K562 (cell line): Measurements from ENCODE around the gene PTAR1. TPM values are rescaled to one million over a fixed set of nuclear protein-coding genes. Genes with fewer than 3 reads are reported as not detected.

Experiments used
- ATAC-seq: fragments of 200-7000 bp; cut with Tn5 transposase; 3 replicates; pipeline ENCODE4 v1.9.1; 2020; ENCODE audit warnings: moderate library complexity
- BruUV-seq: library from RNA; stranded (reverse); fragments of 400-500 nt; replicated peaks from 2 replicates; lab custom pipeline; 2021; lab: Mats Ljungman, UMichigan
- CTCF ChIA-PET: fragments of 300-600 bp; formaldehyde crosslinking; extraction: SDS; loops from one replicate; lab custom pipeline; 2021; ENCODE audit warnings: low intra/inter-chr PET ratio; lab: Yijun Ruan, JAX
- POLR2A ChIA-PET: fragments of 300-600, 350-650 bp; sonication (Branson Sonifier 250); formaldehyde crosslinking; extraction: SDS; loops from one replicate; lab custom pipeline; 2021; ENCODE audit warnings: antibody characterized with exemption, inconsistent platforms; lab: Yijun Ruan, JAX
- DNase-seq, 4 experiments: peaks; one replicate each; pipeline versions ENCODE4 v3.0.0 to v3.0.0-alpha.2; 2011 to 2018; ENCODE audit warnings: low spot score in 3 of 4, mixed read lengths in 3 of 4; ENCODE audit errors: extremely low read depth in 1 of 4
- FAIRE-seq: peaks from 2 replicates; lab custom pipeline; 2011; peaks lifted over from hg19 to GRCh38; lab: Jason Lieb, UNC
- H2AFZ ChIP-seq: 2 replicates; pipeline ENCODE4 v1.6.0; 2011; ENCODE audit warnings: low read depth, low read length, control low read depth, inconsistent platforms
- H3K27ac ChIP-seq: fragments of 200-600 bp; 3 replicates; pipeline ENCODE4 v1.8.0; 2011; ENCODE audit warnings: low read depth, mild to moderate bottlenecking, control low read depth, inconsistent platforms, low read length, moderate library complexity, mixed read lengths; ENCODE audit errors: extremely low read depth
- H3K27me3 ChIP-seq, 2 experiments: fragments of 300-600 bp in 1 of 2; 2 replicates in 1 of 2; 3 replicates in 1 of 2; pipeline versions ENCODE4 v1.6.0 to v1.8.0; 2011; ENCODE audit warnings: inconsistent platforms in 2 of 2, low read length in 2 of 2, mild to moderate bottlenecking in 1 of 2, mixed read lengths in 1 of 2, moderate library complexity in 1 of 2; ENCODE audit not compliant: control insufficient read depth in 2 of 2, insufficient read depth in 2 of 2
- H3K36me3 ChIP-seq: fragments of 300-600 bp; 3 replicates; pipeline ENCODE4 v1.8.0; 2011; ENCODE audit warnings: mild to moderate bottlenecking, low read length, inconsistent platforms; ENCODE audit not compliant: control insufficient read depth, insufficient read depth
- H3K4me1 ChIP-seq, 2 experiments: fragments of 200-600 bp in 1 of 2; replicated peaks in 1 of 2; 2 replicates in 1 of 2; 3 replicates in 1 of 2; pipeline versions ENCODE4 v1.5.1 to v1.8.0; 2011; ENCODE audit warnings: inconsistent platforms in 2 of 2, low read length in 2 of 2, mild to moderate bottlenecking in 1 of 2, mixed read lengths in 1 of 2, moderate library complexity in 1 of 2; ENCODE audit not compliant: control insufficient read depth in 2 of 2, insufficient read depth in 2 of 2
- H3K4me2 ChIP-seq: 2 replicates; pipeline ENCODE4 v1.6.1; 2011; ENCODE audit warnings: low read length, control low read depth, inconsistent platforms, mixed read lengths; ENCODE audit not compliant: insufficient read depth
- H3K4me3 ChIP-seq: fragments of 200-600 bp; sonication (generic), shearing (Covaris generic); 2 replicates; pipeline ENCODE4 v1.5.1; 2016; ENCODE audit warnings: control low read depth, inconsistent platforms
- H3K79me2 ChIP-seq: fragments of 200-600 bp; 3 replicates; pipeline ENCODE4 v1.8.0; 2011; ENCODE audit warnings: low read length, inconsistent platforms; ENCODE audit not compliant: control insufficient read depth, insufficient read depth
- H3K9ac ChIP-seq, 2 experiments: 2 replicates each; pipeline versions ENCODE4 v1.6.0 to v1.6.1; 2011; ENCODE audit warnings: low read depth in 2 of 2, low read length in 2 of 2, control low read depth in 1 of 2, inconsistent platforms in 1 of 2, mild to moderate bottlenecking in 1 of 2, mixed read lengths in 1 of 2; ENCODE audit not compliant: insufficient read depth in 1 of 2
- H3K9me1 ChIP-seq: one replicate; pipeline ENCODE4 v1.6.0; 2011; ENCODE audit warnings: inconsistent platforms, mild to moderate bottlenecking, low read length, moderate library complexity; ENCODE audit not compliant: control insufficient read depth, insufficient read depth
- H3K9me3 ChIP-seq: replicated peaks from 2 replicates; pipeline ENCODE4 v1.5.1; 2011; ENCODE audit warnings: low read depth, low read length, inconsistent platforms; ENCODE audit not compliant: control insufficient read depth, insufficient read depth
- H4K20me1 ChIP-seq: replicated peaks from 2 replicates; pipeline ENCODE4 v1.6.1; 2011; ENCODE audit warnings: low read length, inconsistent platforms, mixed read lengths; ENCODE audit not compliant: control insufficient read depth, insufficient read depth
- NFATC3 ChIP-seq: fragments of 450-650 bp; IDR thresholded peaks from 2 replicates; pipeline ENCODE4 v1.6.1; 2017; ENCODE audit warnings: mild to moderate bottlenecking
- WGBS: fragments of 100-300 bp; shearing (Covaris generic); methylation state at CpG from one replicate; pipeline ENCODE4 v1.1.6; 2016; ENCODE audit warnings: low coverage, mixed read lengths; ENCODE audit not compliant: insufficient coverage; ENCODE audit errors: missing lambda C conversion rate; 5-methylcytosine and 5-hydroxymethylcytosine counted together
- in situ Hi-C: fragments of 300-500 bp; cut with MboI; formaldehyde crosslinking; loops from 4 replicates; pipeline ENCODE4 v1.15.0; 2018; ENCODE audit warnings: inconsistent platforms, mixed read lengths
- intact Hi-C: fragments of 100-400 bp; cut with micrococcal nuclease; formaldehyde crosslinking; loops from 2 replicates; pipeline ENCODE4 v1.14.2; 2022
- polyA plus RNA-seq, 8 experiments: library from polyadenylated mRNA; depleted of rRNA in 4 of 8; stranded (reverse) in 5 of 8; unstranded in 3 of 8; fragments of >200 nt; fragmentation: Nextera tagmentation in 2 of 8; fragmentation: Illumina TruSeq in 1 of 8; extraction: Ambion mirVana in 2 of 8; extraction: Trizol in 1 of 8; gene quantifications; 2 replicates each; pipeline versions ENCODE4 v1.2.1 to v1.2.3, GENCODE V29; 2011 to 2014; ENCODE audit warnings: inconsistent platforms in 1 of 8, missing spikeins in 1 of 8
- total RNA-seq, 7 experiments: library from RNA; depleted of rRNA in 6 of 7; stranded (reverse); fragments of >200 nt in 6 of 7; fragmentation: Illumina TruSeq in 2 of 7; extraction: Trizol in 2 of 7; gene quantifications; 2 replicates each; pipeline versions ENCODE4 v1.2.1 to v1.2.3, GENCODE V29; 2011 to 2021; ENCODE audit warnings: low replicate concordance in 1 of 7
- TF ChIP-seq, protein P1 (sequence below), 2 experiments: fragments of 450-650 bp; conservative IDR thresholded peaks; 2 replicates each; pipeline ENCODE4 v1.6.1; 2017; ENCODE audit warnings: mild to moderate bottlenecking in 2 of 2, moderate library complexity in 2 of 2

Gene PTAR1
- total and polyA plus RNA-seq, 9 of the 15 experiments (the other 6 are each of a cell fraction or from before 2014, with no cell fraction given), result 10.1 to 48.0 (median 28.0) TPM

GRCh38 chr9:69759021-69759420, 790 bp downstream of the PTAR1 start:
- peaks cover 56% of the 10 kb centered on the region for H3K79me2 ChIP-seq
- H3K4me2 ChIP-seq, result peak overlapping the region; percentile 96
- H2AFZ ChIP-seq, result peak overlapping the region; percentile 85
- WGBS, result 0% methylated on average over 4 of the region's 5 CpGs
- H3K9me3 ChIP-seq, result no peaks in the 10 kb centered on the region
- TSS peak; percentile 43 for BruUV-seq
- CTCF ChIA-PET, result no interaction called here
- intact Hi-C loops, result loop anchor here (5.0 kb wide), 1 partner anchor 87 kb away; the partner anchor contains the start of gene APBA1
- H3K9ac ChIP-seq, result peak overlapping the region; percentile 91 to 92
- in situ Hi-C loops, result no loop called here
- H3K27me3 ChIP-seq, result no peaks in the 10 kb centered on the region
- H3K27ac ChIP-seq, result peak overlapping the region; percentile 88
- H3K4me3 ChIP-seq, result peak overlapping the region; percentile 71
- TF ChIP-seq, protein P1, sequence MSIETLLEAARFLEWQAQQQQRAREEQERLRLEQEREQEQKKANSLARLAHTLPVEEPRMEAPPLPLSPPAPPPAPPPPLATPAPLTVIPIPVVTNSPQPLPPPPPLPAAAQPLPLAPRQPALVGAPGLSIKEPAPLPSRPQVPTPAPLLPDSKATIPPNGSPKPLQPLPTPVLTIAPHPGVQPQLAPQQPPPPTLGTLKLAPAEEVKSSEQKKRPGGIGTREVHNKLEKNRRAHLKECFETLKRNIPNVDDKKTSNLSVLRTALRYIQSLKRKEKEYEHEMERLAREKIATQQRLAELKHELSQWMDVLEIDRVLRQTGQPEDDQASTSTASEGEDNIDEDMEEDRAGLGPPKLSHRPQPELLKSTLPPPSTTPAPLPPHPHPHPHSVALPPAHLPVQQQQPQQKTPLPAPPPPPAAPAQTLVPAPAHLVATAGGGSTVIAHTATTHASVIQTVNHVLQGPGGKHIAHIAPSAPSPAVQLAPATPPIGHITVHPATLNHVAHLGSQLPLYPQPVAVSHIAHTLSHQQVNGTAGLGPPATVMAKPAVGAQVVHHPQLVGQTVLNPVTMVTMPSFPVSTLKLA (conservative IDR thresholded peaks at IDR 0.05), result 0 out of 4 replicates have a peak, but pooled peaks of 1 of the 2 experiments have one; percentile 12
- no peak for TF ChIP-seq NFATC3
- FAIRE-seq, result no peak
- peak in 1 of 4 experiments; percentile 4 for DNase-seq
- no peaks in the 10 kb centered on the region for H4K20me1 ChIP-seq
- peak; percentile 12; the same call in 2 of the 3 replicates for ATAC-seq
- POLR2A ChIA-PET, result no interaction called here
- H3K4me1 ChIP-seq, result peaks cover 0 to 4% of the 10 kb centered on the region in 2 experiments; a peak in 4 of 5 replicates
- no peaks in the 10 kb centered on the region for H3K9me1 ChIP-seq
- H3K36me3 ChIP-seq, result peaks cover 22% of the 10 kb centered on the region
